HG03378 (cell line): ENCODE results near the gene LYSMD4.

ENCODE experiments used
- ATAC-seq: cut with Tn5 transposase; IDR thresholded peaks from one replicate; pipeline ENCODE4 v1.9.1; 2021; ENCODE audit warnings: mild to moderate bottlenecking, moderate library complexity; ENCODE audit not compliant: unreplicated experiment

The LYSMD4 gene

DNA sequence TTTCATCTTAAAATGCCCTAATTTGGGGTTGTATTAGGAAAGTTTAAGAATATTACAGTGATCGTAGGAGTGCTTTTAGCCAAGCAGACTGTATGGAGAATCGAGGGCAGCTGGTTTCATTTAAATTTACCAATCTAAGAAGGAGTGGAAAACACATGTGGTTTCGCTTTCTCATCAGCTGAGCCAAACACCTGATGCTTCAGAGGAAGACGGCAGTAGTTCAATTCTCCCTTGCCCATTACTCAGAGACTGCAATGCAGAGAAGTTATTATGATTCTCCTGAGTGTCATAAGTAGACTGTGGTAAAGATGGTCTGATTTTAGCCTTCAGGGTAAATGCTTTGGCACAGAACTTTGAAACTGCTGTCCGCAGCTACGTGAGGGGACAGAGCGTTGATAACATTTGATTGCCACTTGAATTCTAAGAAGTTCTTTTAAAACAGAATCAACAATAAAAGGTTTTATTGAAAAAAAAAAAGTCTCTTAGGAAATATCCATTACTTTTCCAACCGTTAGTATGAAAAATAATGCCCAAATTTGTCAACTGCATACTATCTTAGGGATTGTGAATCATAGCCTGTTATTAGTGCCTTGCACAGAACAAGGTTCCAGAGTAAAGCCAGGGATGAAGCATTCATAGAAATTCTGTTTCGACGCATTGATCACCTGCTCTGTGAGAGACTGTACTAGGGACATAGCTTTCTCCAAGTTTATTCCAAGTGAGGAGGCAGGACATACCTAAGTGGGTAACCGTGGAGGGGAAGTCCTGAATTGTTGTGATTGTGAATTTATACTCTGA lies 25.6 kb downstream of the LYSMD4 start:
- no peak for ATAC-seq

DNA sequence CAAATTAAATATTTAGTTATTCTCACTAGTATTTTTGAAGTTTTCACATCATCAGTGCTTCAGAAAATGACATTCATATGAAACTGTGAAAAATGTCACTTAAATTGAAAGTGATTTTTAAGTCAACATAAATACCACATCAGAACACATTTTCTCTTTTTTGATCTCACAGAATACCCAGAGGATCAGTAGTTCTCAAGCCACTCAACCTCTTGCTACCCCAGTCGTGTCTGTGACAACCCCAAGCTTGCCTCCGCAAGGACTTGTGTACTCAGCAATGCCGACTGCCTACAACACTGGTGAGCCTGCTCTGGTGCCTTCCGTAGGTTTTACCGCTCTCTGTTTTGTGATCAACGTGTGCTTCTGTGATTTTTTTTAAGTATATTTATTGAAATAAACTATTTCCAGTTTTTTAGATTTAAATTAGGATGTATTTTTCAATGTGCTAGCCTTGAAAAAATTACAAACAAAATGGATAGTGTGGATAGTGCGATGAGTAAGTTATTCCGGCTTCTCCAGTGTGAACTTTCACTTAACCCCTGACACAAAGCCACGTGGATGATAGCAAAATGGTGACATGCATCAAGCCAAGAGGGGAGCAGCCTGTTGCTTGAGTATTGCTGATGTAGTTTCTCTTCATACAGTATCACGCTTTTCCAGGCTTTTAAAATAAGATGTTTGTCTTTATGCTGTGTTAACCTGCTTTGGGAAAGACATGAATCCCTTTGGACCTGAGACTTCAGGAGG lies 26.5 kb downstream of the LYSMD4 start:
- ATAC-seq, result no peak

DNA sequence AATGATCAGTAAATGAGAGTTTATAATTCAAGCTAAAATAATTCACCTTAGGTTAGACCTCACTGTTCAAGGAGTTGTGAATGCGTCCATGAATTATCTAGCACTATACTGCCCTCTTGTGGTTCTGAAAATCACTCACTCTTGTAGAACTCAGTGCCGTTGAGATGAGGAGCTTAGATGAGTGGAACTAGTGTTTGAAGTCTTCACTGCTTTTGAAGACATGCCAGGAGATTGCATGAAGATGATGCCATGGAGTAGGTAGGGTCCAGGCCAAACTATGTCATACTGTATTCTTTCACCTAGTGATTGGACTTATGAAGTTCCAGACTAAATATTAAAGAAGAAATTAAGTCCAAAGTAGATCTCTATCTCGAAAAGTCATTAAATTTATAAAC lies 28.8 kb downstream of the LYSMD4 start:
- peak; percentile 77 for ATAC-seq

GRCh38 chr15:99703603-99704443 lies 29.4 kb downstream of the LYSMD4 start:
- ATAC-seq, result no peak

- ATAC-seq, result no peak
Observed at GRCh38 chr15:99702895-99703602, 30.2 kb downstream of the LYSMD4 start.

DNA sequence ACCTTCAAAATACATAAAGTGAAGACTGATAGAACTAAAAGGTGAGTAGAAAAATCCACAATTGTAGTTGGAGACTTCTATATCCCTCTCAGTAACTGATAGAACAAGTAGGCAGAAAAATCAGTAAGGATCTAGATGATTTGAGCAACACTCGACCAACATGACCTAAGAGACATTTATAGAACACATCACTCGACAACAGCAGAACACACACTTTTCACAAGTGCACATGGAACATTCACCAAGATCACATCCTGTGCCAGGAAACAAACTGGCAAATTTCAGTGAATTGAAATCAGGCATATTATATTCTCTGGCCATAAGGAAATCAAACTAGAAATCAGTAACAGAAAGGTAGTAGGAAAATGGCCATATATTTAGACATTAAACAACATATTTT lies 37.1 kb downstream of the LYSMD4 start:
- ATAC-seq, result no peak

DNA sequence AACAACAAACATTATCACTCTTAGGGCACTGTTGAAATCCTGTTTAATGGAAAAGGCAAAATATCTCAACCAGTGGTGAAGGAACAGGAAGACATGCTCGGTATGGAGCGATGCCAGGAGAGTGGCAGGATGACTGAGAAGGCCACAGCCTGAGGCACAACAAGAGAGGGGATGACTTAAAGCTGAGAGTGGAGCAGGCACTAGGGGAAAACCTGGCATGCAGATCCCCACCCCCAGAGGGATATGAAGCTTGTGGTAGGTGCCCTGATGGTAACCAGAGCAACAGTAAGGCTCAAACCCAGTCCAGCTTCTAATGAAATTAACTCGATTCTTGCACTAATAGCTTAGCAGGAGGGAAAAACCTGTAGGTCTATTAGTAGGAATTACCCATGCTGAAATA lies 40.4 kb downstream of the LYSMD4 start:
- no peak for ATAC-seq

GRCh38 chr15:99686290-99686689 lies 46.9 kb downstream of the LYSMD4 start:
- no peak for ATAC-seq

DNA sequence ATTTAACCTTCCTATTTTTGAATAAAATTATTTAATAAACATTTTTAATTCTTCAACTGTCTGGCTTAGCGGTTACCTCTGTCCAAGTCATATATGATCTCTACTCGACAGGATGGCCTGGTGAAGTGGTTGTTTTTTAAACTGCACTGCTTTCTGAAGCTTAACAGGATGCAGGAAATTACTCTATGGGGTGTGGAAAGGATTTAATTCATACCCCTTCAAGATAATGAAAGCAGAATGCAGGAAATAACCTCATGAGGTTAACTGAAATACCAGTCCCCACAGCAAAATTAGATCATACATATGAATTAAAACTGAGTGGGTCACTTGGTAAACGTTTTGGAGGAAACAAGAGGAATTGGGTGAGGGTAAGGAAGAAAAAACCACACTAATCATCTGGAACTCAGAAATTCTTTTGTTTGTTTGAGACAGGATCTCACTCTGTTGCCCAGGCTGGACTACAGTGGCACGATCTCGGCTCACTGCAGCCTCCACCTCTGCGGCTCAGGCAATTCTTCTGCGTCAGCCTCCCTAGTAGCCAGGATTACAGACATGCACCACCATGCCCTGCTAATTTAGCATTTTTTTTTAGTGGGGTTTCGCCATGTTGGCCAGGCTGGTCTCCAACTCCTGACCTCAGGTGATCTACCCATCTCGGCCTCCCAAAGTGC lies 50.1 kb downstream of the LYSMD4 start:
- ATAC-seq, result no peak

GRCh38 chr15:99682455-99682854 lies 50.8 kb downstream of the LYSMD4 start:
- no peak for ATAC-seq

- ATAC-seq, result no peak
Observed at GRCh38 chr15:99681990-99682389, 51.2 kb downstream of the LYSMD4 start.

GRCh38 chr15:99680276-99680675 lies 53.0 kb downstream of the LYSMD4 start:
- no peak for ATAC-seq

DNA sequence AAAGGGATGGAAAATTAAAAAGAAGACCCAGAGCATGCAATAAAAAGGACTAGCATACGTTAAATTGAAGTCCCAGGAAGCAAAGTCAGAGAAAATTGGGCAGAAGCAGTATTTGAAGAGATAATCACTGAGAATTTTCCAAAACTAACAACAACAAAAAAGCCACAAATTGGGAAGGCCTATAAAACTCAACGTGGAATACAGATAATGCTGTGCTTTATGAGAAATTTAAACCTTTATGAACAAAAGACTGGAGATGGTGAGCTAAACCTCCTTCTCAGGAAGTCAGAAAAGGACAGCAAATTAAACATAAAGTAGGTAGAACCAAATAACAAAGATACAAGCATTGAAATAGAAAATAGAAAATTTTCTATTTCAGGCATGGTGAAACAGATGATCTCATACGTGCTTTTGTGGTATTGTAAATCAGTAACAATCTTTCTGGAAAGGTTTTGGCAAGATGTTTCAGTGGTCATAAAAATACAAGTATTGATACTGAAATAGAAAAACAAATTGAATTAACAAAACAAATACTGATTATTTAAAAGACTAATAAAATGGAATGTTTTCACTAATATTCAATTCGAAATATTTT lies 55.6 kb downstream of the LYSMD4 start:
- ATAC-seq, result peak; percentile 71
